NCI-H2081 (cell line): ENCODE results near the gene DLK2.

ENCODE experiments used
- DNase-seq, 2 experiments: peaks; one replicate each; lab custom pipeline; 2025; lab: John Stamatoyannopoulos, UW

DLK2 gene

GRCh38 chr6:43453831-43454230 is 1.5 kb downstream of the DLK2 start:
- no peak for DNase-seq

GRCh38 chr6:43452896-43453295 is 2.5 kb downstream of the DLK2 start:
- no peak for DNase-seq

GRCh38 chr6:43451939-43452338 is 3.4 kb downstream of the DLK2 start:
- no peak for DNase-seq

GRCh38 chr6:43451348-43451747 is 4.0 kb downstream of the DLK2 start:
- no peak for DNase-seq

GRCh38 chr6:43450699-43451131 is 4.6 kb downstream of the DLK2 start:
- DNase-seq = no peak

GRCh38 chr6:43448916-43449315 is 6.4 kb downstream of the DLK2 start:
- DNase-seq = no peak

- no peak for DNase-seq
Measured at GRCh38 chr6:43447604-43448003, 7.7 kb downstream of the DLK2 start.

GRCh38 chr6:43445576-43445975 is 9.8 kb downstream of the DLK2 start:
- no peak for DNase-seq

GRCh38 chr6:43444582-43444981 is 10.8 kb downstream of the DLK2 start:
- no peak for DNase-seq

GRCh38 chr6:43444036-43444435 is 11.3 kb downstream of the DLK2 start:
- no peak for DNase-seq

GRCh38 chr6:43442935-43443334 is 12.4 kb downstream of the DLK2 start:
- no peak for DNase-seq

- DNase-seq = no peak
Measured at GRCh38 chr6:43437700-43438099, 17.6 kb downstream of the DLK2 start.

GRCh38 chr6:43436577-43437282 is 18.6 kb downstream of the DLK2 start:
- DNase-seq = no peak

GRCh38 chr6:43435682-43436437 is 19.5 kb downstream of the DLK2 start:
- no peak for DNase-seq

GRCh38 chr6:43434943-43435342 is 20.4 kb downstream of the DLK2 start:
- no peak for DNase-seq

- DNase-seq = no peak
Measured at GRCh38 chr6:43434001-43434840, 21.1 kb downstream of the DLK2 start.

- DNase-seq = no peak
Measured at GRCh38 chr6:43433148-43433547, 22.2 kb downstream of the DLK2 start.

GRCh38 chr6:43432009-43432945 is 23.1 kb downstream of the DLK2 start:
- DNase-seq = no peak

- DNase-seq = no peak
Measured at GRCh38 chr6:43428874-43429273, 26.5 kb downstream of the DLK2 start.

GRCh38 chr6:43428112-43428570 is 27.2 kb downstream of the DLK2 start:
- peak in 1 of 2 experiments; percentile 37 for DNase-seq

GRCh38 chr6:43427406-43428111 is 27.8 kb downstream of the DLK2 start, which contains the start of gene ABCC10:
ABCC10 (plus strand) TSS chr6:43427541; CDS start chr6:43427979, 438 bp downstream.
- DNase-seq = peak; percentile 93 to 97
